Activated CD8-positive, alpha-beta memory T cell treated with anti-CD3 and anti-CD28 coated beads for 36 hours (primary cell): ENCODE data around the gene EYA2. TPM values are rescaled to one million over a fixed set of nuclear protein-coding genes. Genes with fewer than 3 reads are reported as not detected.

ENCODE experiments used
- CTCF ChIA-PET: fragments of 350-600 bp; sonication (Branson Sonifier 250); formaldehyde crosslinking; loops from one replicate; lab custom pipeline; 2021; ENCODE audit warnings: antibody characterized with exemption; lab: Charles Lee
- POLR2A ChIA-PET: fragments of 350-600 bp; sonication (Branson Sonifier 250); formaldehyde crosslinking; loops from one replicate; lab custom pipeline; 2021; ENCODE audit warnings: antibody characterized with exemption; lab: Charles Lee
- total RNA-seq, 2 experiments: library from RNA; stranded (reverse); gene quantifications; one replicate each; pipeline ENCODE4 v1.2.3, GENCODE V29; 2021

EYA2 gene
- total RNA-seq, 2 experiments from 2014 or later: not detected

- ChIA-PET CTCF (no interaction called here), POLR2A (no interaction called here)
Observed at GRCh38 chr20:46993465-46994095, 98.9 kb downstream of the EYA2 start.

GRCh38 chr20:46994341-46994740 lies 99.7 kb downstream of the EYA2 start:
- CTCF ChIA-PET: no interaction called here
- POLR2A ChIA-PET: no interaction called here

- ChIA-PET POLR2A (interaction anchor here (0.6 kb wide), 1 partner anchor 212 kb away, joined by 3 read pairs; no protein-coding TSS in a partner anchor), CTCF (no interaction called here)
Observed at GRCh38 chr20:46995561-46996142, 101.0 kb downstream of the EYA2 start.

GRCh38 chr20:46997187-46997586 lies 102.5 kb downstream of the EYA2 start:
- ChIA-PET POLR2A (no interaction called here), CTCF (no interaction called here)

- ChIA-PET CTCF (no interaction called here), POLR2A (no interaction called here)
Observed at GRCh38 chr20:46998477-46999240, 104.0 kb downstream of the EYA2 start.

- CTCF ChIA-PET: no interaction called here
Observed at GRCh38 chr20:46999801-47000465, 105.3 kb downstream of the EYA2 start.

GRCh38 chr20:47003223-47003622 lies 108.6 kb downstream of the EYA2 start:
- ChIA-PET CTCF (no interaction called here), POLR2A (no interaction called here)

More at GRCh38 chr20:46999801-47000465, 105.3 kb downstream of the EYA2 start:
- POLR2A ChIA-PET: no interaction called here

GRCh38 chr20:47004179-47004578 lies 109.5 kb downstream of the EYA2 start:
- CTCF ChIA-PET: no interaction called here
- POLR2A ChIA-PET: no interaction called here

GRCh38 chr20:47007826-47008655 lies 113.4 kb downstream of the EYA2 start:
- CTCF ChIA-PET: no interaction called here
- POLR2A ChIA-PET: no interaction called here

- ChIA-PET POLR2A (no interaction called here), CTCF (no interaction called here)
Observed at GRCh38 chr20:47008842-47009518, 114.3 kb downstream of the EYA2 start.

GRCh38 chr20:47009784-47010183 lies 115.1 kb downstream of the EYA2 start:
- ChIA-PET POLR2A (no interaction called here), CTCF (no interaction called here)

GRCh38 chr20:47011984-47012383 lies 117.3 kb downstream of the EYA2 start:
- ChIA-PET CTCF (no interaction called here), POLR2A (no interaction called here)

- ChIA-PET POLR2A (no interaction called here), CTCF (no interaction called here)
Observed at GRCh38 chr20:47013606-47014005, 119.0 kb downstream of the EYA2 start.

- ChIA-PET CTCF (no interaction called here), POLR2A (no interaction called here)
Observed at GRCh38 chr20:47016068-47016664, 121.5 kb downstream of the EYA2 start.

GRCh38 chr20:47018381-47018780 lies 123.7 kb downstream of the EYA2 start:
- ChIA-PET CTCF (no interaction called here), POLR2A (no interaction called here)

GRCh38 chr20:47019121-47019824 lies 124.6 kb downstream of the EYA2 start:
- POLR2A ChIA-PET: no interaction called here
- CTCF ChIA-PET: no interaction called here

- ChIA-PET POLR2A (no interaction called here), CTCF (no interaction called here)
Observed at GRCh38 chr20:47020231-47020630, 125.6 kb downstream of the EYA2 start.

GRCh38 chr20:47021850-47022249 lies 127.2 kb downstream of the EYA2 start:
- POLR2A ChIA-PET: no interaction called here

More at GRCh38 chr20:47021850-47022249, 127.2 kb downstream of the EYA2 start:
- CTCF ChIA-PET: interaction anchor here (0.7 kb wide), 1 partner anchor 382 kb away, joined by 4 read pairs; no protein-coding TSS in a partner anchor
